Measurements from ENCODE around the gene PRKAR2B. TPM values are rescaled to one million over a fixed set of nuclear protein-coding genes. Genes with fewer than 3 reads are reported as not detected.

Gene PRKAR2B
- polyA plus RNA-seq, 1 donor from 2014 or later = 297 TPM

- no peak overlapping the region for H3K9ac ChIP-seq (ENCODE audit: low read length)
- TF ChIP-seq TAF1 (IDR thresholded peaks at IDR 0.05; ENCODE audit: low read depth) (no peak), EZH2 (IDR thresholded peaks at IDR 0.05; ENCODE audit: borderline replicate concordance, insufficient read depth, low read length, poor library complexity, severe bottlenecking) (no peak), EP300 (conservative IDR thresholded peaks at IDR 0.05; ENCODE audit: poor library complexity, severe bottlenecking) (no peak), RAD21 (conservative IDR thresholded peaks at IDR 0.05) (peak; percentile 85), CTCF (IDR thresholded peaks at IDR 0.05; ENCODE audit: poor library complexity, severe bottlenecking) (peak; percentile 80), SMC3 (conservative IDR thresholded peaks at IDR 0.05; ENCODE audit: poor library complexity) (peak; percentile 87), REST (IDR thresholded peaks at IDR 0.05; ENCODE audit: borderline replicate concordance) (no peak), POLR2AphosphoS5 (IDR thresholded peaks at IDR 0.05) (no peak), MXI1 (conservative IDR thresholded peaks at IDR 0.05; ENCODE audit: poor library complexity, severe bottlenecking) (no peak)
These were observed 157.4 kb downstream of the PRKAR2B start for GRCh38 chr7:107201795-107202450.

GRCh38 chr7:107203607-107204006 lies 159.1 kb downstream of the PRKAR2B start:
- H3F3A ChIP-seq (ENCODE audit: insufficient read depth, low read length, poor library complexity, severe bottlenecking) = no peaks in the 10 kb centered on the region
- H4K20me1 ChIP-seq (ENCODE audit: insufficient read depth) = no peaks in the 10 kb centered on the region
- no peaks in the 10 kb centered on the region for H3K9me3 ChIP-seq (ENCODE audit: low read length)
- no peak overlapping the region for H3K4me3 ChIP-seq (ENCODE audit: low read length)
- no peak overlapping the region for H3K9ac ChIP-seq (ENCODE audit: low read length)
- H3K4me2 ChIP-seq (ENCODE audit: low read length) = no peak overlapping the region
- no peak overlapping the region for H3K27ac ChIP-seq (ENCODE audit: low read length)
- H3K79me2 ChIP-seq (replicated peaks; ENCODE audit: insufficient read depth, low read length) = no peaks in the 10 kb centered on the region
- H3K27me3 ChIP-seq (ENCODE audit: insufficient read depth, low read depth, low read length) = no peaks in the 10 kb centered on the region
- peaks cover 12% of the 10 kb centered on the region for H3K36me3 ChIP-seq (ENCODE audit: insufficient read depth, low read length)
- H3K9me2 ChIP-seq (ENCODE audit: insufficient read depth, low read length) = no peaks in the 10 kb centered on the region
- H2AFZ ChIP-seq (ENCODE audit: low read depth, low read length) = no peak overlapping the region
- TF ChIP-seq SMC3 (conservative IDR thresholded peaks at IDR 0.05; ENCODE audit: poor library complexity) (no peak), RAD21 (conservative IDR thresholded peaks at IDR 0.05) (no peak), CTCF (IDR thresholded peaks at IDR 0.05; ENCODE audit: poor library complexity, severe bottlenecking) (no peak), TAF1 (IDR thresholded peaks at IDR 0.05; ENCODE audit: low read depth) (no peak), POLR2AphosphoS5 (IDR thresholded peaks at IDR 0.05) (no peak), REST (IDR thresholded peaks at IDR 0.05; ENCODE audit: borderline replicate concordance) (no peak), MXI1 (conservative IDR thresholded peaks at IDR 0.05; ENCODE audit: poor library complexity, severe bottlenecking) (no peak), EP300 (conservative IDR thresholded peaks at IDR 0.05; ENCODE audit: poor library complexity, severe bottlenecking) (no peak), EZH2 (IDR thresholded peaks at IDR 0.05; ENCODE audit: borderline replicate concordance, insufficient read depth, low read length, poor library complexity, severe bottlenecking) (no peak)

More at GRCh38 chr7:107201795-107202450, 157.4 kb downstream of the PRKAR2B start:
- Histone ChIP-seq H3K79me2 (replicated peaks; ENCODE audit: insufficient read depth, low read length) (no peaks in the 10 kb centered on the region), H3K36me3 (ENCODE audit: insufficient read depth, low read length) (peaks cover 12% of the 10 kb centered on the region), H3K9me2 (ENCODE audit: insufficient read depth, low read length) (no peaks in the 10 kb centered on the region), H3K27ac (ENCODE audit: low read length) (no peak overlapping the region), H3K9me3 (ENCODE audit: low read length) (no peaks in the 10 kb centered on the region), H4K20me1 (ENCODE audit: insufficient read depth) (no peaks in the 10 kb centered on the region), H3K4me3 (ENCODE audit: low read length) (no peak overlapping the region), H3K27me3 (ENCODE audit: insufficient read depth, low read depth, low read length) (no peaks in the 10 kb centered on the region), H3K4me2 (ENCODE audit: low read length) (no peak overlapping the region), H2AFZ (ENCODE audit: low read depth, low read length) (no peak overlapping the region), H3F3A (ENCODE audit: insufficient read depth, low read length, poor library complexity, severe bottlenecking) (no peaks in the 10 kb centered on the region)
